Stimulated activated CD4-positive, alpha-beta T cell treated with anti-CD3 and anti-CD28 coated beads, TNF-alpha, amount 100 ng/mL, for 4 hours (primary cell): Measurements from ENCODE around the gene ATL1.

Experiments
- DNase-seq, 3 experiments: peaks; one replicate each; pipeline ENCODE4 v3.0.0-alpha.2; 2020; ENCODE audit warnings: low read depth in 3 of 3

Gene ATL1

GRCh38 chr14:50559990-50560930 lies at the start of gene ATL1:
ATL1 (plus strand) TSS chr14:50560145; CDS start chr14:50560266, 121 bp downstream.
- DNase-seq = peak in 1 of 3 experiments; percentile 17

DNA sequence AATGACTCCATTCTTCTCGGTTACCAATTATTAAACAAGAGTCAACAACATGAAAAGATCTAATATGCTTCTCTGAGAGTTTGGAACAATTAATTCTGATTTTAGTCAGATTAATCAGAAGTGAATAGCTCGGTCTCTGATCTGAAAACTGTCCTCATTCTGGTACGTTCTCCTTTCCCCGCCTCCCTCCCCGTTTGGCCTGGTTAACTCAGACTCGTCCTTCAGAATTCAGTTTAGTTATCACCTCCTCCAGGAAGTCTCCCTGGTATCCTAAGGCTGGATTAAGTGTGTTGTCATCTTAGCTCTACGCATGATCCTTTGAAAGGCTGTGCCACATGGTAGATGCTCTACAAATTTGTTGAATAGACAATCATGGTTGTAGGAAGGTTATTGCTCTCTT lies 49.8 kb upstream of the ATL1 start:
- DNase-seq = no peak

DNA sequence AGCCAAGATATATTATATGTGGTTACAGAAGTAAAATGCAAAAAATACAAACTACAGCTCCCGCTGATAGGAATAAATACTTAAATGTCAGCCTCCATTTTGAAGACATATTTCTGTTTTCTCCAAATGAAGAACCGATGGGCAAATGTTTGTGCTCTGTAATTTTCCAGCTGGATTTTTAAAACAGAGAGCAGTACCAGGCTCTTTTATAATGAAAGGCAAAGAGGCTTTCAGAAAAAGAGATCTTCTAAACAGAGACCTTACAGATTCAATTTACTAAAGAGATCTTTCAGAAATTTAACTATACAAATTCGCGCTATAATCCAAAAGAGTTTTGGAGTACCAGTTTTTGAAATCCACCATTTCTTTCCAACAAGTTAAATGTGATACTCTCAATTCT lies 47.5 kb upstream of the ATL1 start:
- DNase-seq = no peak

- no peak for DNase-seq
Observed at GRCh38 chr14:50516091-50516490, 43.9 kb upstream of the ATL1 start.

DNA sequence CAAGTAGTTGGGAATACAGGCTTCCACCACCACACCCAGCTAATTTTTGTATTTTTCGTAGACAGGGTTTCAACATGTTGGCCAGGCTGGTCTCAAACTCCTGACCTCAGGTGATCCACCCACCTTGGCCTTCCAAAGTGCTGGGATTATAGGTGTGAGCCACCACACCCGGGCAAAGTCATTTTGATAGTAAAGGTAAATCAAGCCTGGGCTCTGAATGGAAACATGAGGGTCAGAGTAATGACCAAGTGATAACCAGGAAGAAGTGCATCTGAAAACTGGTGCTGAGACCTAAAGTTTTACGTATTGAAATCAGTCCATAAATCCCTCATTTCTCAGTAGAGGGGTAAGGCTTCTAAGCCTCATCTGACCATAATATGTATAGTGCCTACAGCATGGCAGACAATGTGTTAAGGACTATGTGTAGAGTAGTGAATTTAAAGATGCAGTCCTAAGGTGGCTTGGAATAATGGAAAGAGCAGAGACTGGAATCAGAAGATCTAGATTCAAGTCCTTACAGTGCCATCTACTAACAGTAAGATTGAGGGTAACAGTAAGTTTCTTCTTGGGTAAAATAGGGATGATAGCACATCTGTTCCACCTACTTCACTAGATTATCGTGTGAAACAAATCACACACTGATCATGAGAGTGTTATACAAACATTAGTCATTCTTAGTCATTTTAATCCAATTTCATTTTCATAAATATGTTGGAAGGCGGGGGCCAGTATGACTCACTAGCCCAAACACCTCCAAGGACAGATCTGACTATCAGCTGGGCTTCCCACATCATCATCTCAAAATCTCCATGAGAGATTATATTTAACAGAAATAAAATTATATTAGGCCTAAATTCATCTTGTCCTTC lies 38.8 kb upstream of the ATL1 start:
- DNase-seq = peak; percentile 22 to 41 (median 35)

DNA sequence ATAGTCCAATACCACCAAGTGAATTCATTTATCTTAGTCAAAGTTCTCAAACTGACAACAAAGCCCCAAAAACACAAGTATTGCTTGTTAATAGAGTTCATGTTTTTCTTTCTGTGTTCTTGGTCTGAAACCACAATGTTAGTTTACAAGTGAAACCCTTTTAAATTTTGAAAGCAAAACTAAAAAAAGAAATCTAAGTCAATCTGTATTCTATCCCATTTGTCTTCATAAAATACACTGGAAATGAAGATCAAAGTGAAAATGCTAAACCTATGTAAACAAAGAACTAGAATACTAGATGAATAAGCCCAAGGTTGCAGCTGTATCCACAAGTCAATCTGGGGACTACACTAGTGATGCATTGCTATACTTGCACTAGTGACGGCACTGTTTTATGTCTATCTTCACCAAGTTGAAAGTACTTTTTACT lies 38.0 kb upstream of the ATL1 start:
- DNase-seq = no peak

DNA sequence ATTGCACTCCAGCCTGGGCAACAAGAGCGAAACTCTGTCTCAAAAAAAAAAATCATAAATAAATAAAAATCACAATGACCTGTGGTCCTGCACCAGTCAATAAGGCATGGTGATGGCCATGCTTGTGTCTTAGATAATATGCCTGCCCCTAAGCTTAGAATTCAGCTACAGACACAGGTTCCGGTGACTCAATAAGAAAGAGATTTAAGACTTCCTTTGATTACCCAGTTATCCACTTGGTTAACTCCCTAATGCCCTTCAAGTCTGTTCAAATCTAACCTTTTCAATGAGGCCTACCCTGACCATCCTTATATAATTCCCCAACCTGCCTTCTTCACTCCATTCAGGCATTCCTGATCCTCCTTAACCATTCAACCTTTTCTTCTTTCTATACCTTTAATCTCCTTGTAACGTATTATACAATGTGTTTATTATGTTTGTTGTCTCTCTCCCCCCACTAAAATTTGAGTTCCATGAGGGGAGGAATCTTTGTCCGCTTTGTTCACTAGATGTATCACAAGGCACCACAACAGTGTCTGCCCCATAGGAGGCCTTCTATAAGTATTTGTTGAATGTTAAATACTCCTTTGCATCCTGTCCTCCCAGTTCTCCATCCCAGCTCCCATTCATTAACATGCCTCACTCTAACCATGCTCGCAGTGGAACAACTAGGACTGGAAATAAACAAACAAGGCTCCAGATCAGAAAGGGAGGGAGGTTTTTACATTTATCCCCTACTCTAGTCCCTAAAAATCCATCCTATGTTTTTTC lies 36.5 kb upstream of the ATL1 start:
- DNase-seq = no peak

GRCh38 chr14:50524060-50524459 lies 35.9 kb upstream of the ATL1 start:
- DNase-seq = no peak

- no peak for DNase-seq
Observed at GRCh38 chr14:50524731-50525515, 35.0 kb upstream of the ATL1 start.

DNA sequence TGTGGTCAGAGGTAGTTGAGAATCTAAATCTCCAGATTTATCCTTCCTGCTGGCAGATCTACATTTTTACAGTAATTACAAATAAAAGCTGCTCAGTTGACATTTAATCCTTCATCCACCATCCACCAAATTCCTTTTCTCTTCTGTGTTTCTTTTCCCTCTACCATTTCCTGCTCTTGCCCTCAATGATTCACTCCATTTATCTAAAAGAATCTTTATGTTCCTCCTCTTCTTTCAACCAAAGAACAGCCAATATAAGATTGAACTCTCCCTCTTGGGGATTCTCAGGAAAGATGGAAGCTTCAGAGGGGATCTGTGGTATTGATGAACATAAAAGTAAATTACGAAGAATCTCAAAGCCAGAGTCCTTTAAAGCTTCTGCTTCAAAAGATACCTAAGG lies 31.9 kb upstream of the ATL1 start:
- no peak for DNase-seq

DNA sequence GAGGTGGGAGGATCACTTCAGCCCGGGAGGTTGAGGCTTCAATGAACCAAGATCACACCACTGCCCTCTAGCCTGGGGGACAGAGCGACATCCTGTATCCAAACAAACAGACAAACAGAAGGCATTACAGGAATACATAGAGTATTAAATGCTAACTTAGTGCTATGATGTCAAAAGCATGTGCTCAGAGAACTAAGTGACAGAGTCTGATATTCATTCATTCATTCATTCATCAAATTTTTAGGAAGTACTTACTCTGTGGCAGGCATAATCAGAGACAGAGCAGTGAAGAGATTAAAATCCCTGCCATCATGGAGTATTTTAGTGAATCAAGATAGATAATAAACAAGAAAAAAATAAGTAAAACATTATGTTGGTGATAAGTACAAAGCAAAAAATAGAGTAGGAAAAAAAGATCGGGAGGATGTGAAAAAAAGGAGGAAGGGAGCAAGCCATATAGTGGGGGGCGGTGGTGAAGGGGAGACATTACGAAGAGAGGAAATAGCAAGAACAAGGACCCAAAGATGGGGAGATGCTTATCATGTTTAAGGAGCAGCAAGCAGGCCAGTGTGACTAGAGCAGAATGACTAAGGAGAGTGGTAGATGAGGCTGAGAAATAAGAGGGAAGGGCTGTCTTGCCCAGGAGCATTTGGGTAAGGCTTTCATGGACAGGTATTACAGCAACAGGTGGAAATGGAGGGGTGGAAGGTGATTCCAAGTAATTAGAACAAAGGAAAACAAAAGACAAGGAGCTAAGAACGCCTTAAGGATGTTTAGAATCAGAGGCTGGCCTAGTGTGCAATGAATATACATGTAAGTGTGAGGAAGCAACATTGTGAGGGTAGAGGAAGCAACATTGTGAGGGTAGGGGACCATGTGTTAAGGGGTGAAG lies 30.4 kb upstream of the ATL1 start:
- DNase-seq = no peak

DNA sequence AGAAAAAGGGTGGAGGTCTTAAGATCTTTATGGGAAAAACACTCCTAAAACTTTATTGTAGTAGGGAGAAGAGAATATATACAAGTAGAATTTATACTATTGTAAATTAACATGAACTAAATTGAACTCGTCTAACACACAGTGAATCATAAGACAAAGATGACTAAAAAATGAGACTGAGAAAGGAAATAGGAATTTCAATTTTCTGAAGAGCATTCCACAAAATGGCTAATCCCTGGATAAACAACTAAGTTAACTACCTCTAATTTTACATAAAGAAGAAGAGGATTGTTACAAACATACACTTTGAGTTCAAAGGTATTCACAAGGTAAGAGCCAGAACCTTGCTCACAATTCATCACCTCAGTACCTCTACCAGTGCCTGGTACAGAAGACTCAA lies 29.6 kb upstream of the ATL1 start:
- no peak for DNase-seq

DNA sequence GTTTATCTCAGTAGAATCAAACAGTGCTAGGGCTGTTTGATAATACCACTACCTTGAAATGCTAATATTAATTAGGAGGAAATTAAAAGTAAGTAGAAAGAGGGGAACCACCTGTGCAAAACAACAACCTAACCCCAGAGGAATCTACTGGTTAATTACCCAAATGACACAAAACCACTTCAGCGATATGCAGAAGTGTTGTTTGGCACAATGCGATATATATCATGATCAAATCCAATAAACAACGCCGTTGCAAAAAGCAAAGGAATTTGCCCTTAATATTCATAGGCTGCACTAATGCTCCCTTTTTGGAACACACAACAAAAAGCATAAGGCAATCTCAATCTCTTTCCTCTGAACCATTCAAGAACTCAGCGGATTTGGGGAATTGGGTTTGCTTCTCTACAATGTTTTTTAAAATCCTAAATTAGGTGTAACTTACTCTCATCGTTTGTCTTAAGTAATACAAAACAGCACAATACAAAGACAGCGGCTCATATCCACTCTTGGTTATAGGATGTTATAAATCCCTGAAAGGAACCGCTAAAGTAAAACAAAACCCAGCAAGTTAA lies 29.1 kb upstream of the ATL1 start:
- DNase-seq = no peak

DNA sequence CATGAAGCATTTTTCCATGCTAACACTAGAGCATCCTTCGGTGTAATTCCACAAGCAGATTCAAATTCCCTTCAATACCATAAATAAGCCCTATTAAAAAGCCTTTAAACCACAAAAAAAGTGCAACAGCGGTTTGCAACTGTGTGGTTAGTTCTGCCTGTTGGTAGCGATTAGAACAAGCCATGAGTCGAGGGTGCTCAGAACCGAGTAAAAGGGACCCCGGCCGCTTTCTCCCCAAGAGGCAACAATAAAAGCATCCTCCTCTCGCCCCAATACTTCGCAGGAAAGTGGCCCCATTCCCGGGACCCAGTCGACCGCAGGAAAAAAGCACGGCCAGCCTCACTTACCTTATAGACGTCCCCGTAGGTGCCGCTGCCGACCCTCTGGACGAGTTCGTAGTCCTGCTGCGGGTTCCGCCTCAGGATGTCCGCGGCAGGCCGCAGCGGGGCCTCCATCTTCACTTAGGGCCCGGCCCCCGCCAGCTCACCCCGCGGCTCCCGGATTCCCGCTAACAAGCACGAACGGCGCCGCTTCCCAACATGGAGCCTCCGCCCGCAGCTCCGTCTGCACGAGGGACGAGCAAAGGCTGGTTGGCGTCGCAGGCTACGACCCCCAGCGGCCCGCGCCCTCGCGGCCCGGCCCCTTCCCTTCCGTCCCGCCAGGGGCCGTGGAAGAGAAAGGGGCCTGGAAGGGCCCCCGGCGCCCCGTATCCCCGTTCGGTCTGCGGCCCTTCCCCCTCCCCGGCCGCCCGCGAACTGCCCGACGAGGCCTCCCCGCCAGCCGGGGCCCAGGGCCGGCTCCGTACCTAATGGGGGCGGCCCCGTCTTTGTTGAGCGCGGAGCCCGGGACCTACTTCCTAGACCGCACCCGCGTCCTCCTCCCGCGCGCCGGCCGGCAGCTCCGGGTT lies 28.1 kb upstream of the ATL1 start:
- DNase-seq = peak in 2 of 3 experiments; percentile 2 to 21

DNA sequence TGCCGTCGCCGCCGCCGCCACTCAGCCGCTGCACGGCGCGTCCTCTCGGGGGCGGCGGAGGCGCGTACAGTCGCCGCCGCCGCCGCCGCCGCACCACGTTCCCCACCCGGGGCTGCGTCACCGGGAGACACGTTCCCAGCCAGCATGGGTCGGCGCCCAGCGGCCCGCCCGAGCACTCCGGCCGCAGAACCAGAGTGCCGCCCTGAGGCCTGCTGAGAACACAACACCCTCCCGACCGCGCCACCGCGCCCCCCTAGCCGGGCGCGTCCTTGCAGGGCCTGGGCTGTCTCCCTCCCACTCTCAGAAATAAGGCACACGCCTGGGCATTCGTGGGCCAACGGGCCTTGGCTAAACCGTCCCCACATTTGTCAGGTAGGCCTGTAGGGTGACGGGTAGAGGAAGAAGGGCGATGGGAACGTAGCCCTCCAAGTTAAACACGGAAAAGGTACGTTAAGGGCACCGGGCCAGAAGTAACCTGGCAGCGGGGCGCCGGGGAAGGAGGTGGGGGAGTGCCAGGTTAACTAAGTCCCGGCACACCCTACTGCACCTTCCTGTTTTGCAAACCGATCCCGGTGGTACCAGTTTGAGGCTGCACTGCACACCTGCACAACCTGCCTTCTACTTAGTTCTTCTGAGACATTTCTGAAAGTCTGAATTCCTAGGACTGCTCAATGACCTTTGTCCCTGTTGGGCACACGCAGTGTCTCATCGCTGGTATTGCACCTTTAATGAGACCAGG lies 27.3 kb upstream of the ATL1 start, which contains the start of gene MAP4K5:
TSS of gene MAP4K5 (minus strand) at position 68 of the 739 bp plus-strand sequence. CDS start 520 bp downstream, outside the sequence.
- DNase-seq = peak; percentile 80 to 83 (median 81)

- no peak for DNase-seq
Observed at GRCh38 chr14:50533241-50533705, 26.7 kb upstream of the ATL1 start.

DNA sequence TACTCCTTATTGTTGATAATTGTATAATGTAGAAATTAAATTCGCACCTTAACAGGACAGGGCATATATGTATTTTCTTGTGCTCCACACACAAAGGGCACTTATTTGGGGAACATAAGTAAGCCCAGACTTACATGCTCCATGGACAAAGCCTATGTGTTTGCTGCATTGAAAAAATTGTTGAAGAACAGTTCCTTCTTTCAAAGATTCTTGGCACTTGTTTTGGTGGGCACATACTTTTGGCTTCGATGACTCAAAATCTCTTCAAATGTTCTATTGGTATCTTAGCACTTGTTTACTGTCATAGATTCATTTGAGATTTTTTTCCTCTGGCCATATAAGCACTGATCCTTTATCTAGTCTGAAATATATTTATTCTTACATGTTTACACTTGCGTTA lies 26.1 kb upstream of the ATL1 start:
- no peak for DNase-seq

DNA sequence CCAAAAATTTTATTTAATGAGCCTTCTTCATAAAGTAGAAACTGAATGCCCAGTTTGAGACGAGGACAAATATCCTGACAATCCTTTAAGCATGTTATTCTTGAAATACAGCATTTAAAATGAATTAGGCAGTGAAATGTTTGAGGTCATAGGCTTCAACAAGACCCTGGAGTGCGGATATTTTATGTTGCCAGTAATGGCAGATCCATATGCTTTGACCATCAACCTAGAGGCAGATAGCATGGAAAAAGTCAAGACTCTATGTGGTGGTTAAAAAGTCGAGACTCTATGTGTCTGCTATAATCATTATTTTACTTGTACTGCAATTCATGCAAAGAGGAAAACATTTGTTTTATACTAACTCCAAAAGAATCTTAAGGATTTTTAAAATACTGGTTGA lies 25.5 kb upstream of the ATL1 start:
- no peak for DNase-seq
